ENCODE measurements around the gene EHD2.

The EHD2 gene

DNA sequence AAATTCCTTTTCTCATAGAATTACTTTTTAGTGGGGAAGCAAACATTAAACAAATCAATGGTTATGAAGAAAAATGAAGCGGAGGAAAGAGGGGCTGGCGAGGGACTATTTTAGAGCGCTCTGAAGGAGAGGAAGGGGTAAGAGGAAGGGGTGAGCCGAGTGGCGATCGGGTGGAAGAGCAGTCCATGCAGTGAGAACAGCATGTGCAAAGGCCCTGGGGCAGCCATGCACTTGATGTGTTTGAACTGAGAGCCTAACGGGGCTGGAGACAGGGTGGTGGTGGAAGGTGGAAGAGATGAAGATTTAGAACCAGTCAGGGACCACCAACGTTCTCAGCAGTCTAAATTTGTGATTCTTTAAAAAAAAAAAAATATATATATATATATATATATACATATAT is 17.7 kb downstream of the EHD2 start:
- TF ChIP-seq FOXM1 (IDR thresholded peaks at IDR 0.05; ENCODE audit: borderline replicate concordance, low read depth), result no peak
- TF ChIP-seq TEAD4 (IDR thresholded peaks at IDR 0.05), result no peak

DNA sequence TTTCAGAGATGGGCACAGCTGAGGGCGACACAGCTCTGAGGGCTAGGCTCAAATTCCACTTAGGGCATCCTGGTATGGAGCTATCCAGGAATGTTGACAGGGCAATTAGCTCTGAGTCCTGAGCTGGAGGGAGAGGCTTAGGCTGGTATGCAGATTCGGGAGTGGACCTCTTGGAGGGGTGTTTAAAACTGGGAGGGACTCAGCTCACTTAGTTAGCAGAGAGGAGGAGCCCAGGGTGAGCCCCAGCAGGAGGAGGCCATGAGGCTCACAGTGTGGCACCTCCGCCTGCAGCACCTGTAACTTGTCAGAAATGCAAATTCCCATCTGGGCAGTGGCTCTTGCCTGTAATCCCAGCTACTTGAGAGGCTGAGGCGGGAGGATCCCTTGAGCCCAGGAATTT is 21.9 kb downstream of the EHD2 start:
- TF ChIP-seq EGR1 (IDR thresholded peaks at IDR 0.05) (no peak), TAF1 (IDR thresholded peaks at IDR 0.05; ENCODE audit: low read depth) (no peak), TCF12 (IDR thresholded peaks at IDR 0.05; ENCODE audit: low read depth) (no peak), TEAD4 (IDR thresholded peaks at IDR 0.05) (no peak), YY1 (IDR thresholded peaks at IDR 0.05; ENCODE audit: low read depth) (no peak), CREB1 (IDR thresholded peaks at IDR 0.05; ENCODE audit: low read depth) (no peak), NFIC (IDR thresholded peaks at IDR 0.05) (no peak), RAD21 (IDR thresholded peaks at IDR 0.05; ENCODE audit: low read depth) (no peak)
- TF ChIP-seq, protein P1, sequence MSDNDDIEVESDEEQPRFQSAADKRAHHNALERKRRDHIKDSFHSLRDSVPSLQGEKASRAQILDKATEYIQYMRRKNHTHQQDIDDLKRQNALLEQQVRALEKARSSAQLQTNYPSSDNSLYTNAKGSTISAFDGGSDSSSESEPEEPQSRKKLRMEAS (IDR thresholded peaks at IDR 0.05), result no peak
- TF ChIP-seq, protein P2, sequence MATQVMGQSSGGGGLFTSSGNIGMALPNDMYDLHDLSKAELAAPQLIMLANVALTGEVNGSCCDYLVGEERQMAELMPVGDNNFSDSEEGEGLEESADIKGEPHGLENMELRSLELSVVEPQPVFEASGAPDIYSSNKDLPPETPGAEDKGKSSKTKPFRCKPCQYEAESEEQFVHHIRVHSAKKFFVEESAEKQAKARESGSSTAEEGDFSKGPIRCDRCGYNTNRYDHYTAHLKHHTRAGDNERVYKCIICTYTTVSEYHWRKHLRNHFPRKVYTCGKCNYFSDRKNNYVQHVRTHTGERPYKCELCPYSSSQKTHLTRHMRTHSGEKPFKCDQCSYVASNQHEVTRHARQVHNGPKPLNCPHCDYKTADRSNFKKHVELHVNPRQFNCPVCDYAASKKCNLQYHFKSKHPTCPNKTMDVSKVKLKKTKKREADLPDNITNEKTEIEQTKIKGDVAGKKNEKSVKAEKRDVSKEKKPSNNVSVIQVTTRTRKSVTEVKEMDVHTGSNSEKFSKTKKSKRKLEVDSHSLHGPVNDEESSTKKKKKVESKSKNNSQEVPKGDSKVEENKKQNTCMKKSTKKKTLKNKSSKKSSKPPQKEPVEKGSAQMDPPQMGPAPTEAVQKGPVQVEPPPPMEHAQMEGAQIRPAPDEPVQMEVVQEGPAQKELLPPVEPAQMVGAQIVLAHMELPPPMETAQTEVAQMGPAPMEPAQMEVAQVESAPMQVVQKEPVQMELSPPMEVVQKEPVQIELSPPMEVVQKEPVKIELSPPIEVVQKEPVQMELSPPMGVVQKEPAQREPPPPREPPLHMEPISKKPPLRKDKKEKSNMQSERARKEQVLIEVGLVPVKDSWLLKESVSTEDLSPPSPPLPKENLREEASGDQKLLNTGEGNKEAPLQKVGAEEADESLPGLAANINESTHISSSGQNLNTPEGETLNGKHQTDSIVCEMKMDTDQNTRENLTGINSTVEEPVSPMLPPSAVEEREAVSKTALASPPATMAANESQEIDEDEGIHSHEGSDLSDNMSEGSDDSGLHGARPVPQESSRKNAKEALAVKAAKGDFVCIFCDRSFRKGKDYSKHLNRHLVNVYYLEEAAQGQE (IDR thresholded peaks at IDR 0.05; ENCODE audit: low read depth), result no peak
- TF ChIP-seq, protein P3, sequence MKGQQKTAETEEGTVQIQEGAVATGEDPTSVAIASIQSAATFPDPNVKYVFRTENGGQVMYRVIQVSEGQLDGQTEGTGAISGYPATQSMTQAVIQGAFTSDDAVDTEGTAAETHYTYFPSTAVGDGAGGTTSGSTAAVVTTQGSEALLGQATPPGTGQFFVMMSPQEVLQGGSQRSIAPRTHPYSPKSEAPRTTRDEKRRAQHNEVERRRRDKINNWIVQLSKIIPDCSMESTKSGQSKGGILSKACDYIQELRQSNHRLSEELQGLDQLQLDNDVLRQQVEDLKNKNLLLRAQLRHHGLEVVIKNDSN (IDR thresholded peaks at IDR 0.05), result no peak

DNA sequence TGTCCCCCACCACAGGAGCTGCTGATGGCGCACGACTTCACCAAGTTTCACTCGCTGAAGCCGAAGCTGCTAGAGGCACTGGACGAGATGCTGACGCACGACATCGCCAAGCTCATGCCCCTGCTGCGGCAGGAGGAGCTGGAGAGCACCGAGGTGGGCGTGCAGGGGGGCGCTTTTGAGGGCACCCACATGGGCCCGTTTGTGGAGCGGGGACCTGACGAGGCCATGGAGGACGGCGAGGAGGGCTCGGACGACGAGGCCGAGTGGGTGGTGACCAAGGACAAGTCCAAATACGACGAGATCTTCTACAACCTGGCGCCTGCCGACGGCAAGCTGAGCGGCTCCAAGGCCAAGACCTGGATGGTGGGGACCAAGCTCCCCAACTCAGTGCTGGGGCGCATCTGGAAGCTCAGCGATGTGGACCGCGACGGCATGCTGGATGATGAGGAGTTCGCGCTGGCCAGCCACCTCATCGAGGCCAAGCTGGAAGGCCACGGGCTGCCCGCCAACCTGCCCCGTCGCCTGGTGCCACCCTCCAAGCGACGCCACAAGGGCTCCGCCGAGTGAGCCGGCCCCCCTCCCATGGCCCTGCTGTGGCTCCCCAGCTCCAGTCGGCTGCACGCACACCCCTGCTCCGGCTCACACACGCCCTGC is 27.8 kb downstream of the EHD2 start:
- TF ChIP-seq ZBTB7A (IDR thresholded peaks at IDR 0.05; ENCODE audit: low read depth), result no peak
- TF ChIP-seq RAD21 (IDR thresholded peaks at IDR 0.05; ENCODE audit: low read depth), result no peak
- no peak for TF ChIP-seq EP300 (IDR thresholded peaks at IDR 0.05; ENCODE audit: borderline replicate concordance)
- no peak for TF ChIP-seq TAF1 (IDR thresholded peaks at IDR 0.05; ENCODE audit: low read depth)
- TF ChIP-seq FOXM1 (IDR thresholded peaks at IDR 0.05; ENCODE audit: borderline replicate concordance, low read depth), result no peak
- no peak for TF ChIP-seq CEBPB (IDR thresholded peaks at IDR 0.05)
- TF ChIP-seq EGR1 (IDR thresholded peaks at IDR 0.05), result no peak
- TF ChIP-seq, protein P2 (IDR thresholded peaks at IDR 0.05; ENCODE audit: low read depth), result no peak
- TF ChIP-seq YY1 (IDR thresholded peaks at IDR 0.05; ENCODE audit: low read depth), result no peak
- TF ChIP-seq TCF12 (IDR thresholded peaks at IDR 0.05; ENCODE audit: low read depth), result no peak
- TF ChIP-seq, protein P3 (IDR thresholded peaks at IDR 0.05), result no peak
- TF ChIP-seq, protein P1 (IDR thresholded peaks at IDR 0.05), result no peak
- no peak for TF ChIP-seq TEAD4 (IDR thresholded peaks at IDR 0.05)
- no peak for TF ChIP-seq CREB1 (IDR thresholded peaks at IDR 0.05; ENCODE audit: low read depth)
- no peak for TF ChIP-seq NFIC (IDR thresholded peaks at IDR 0.05)

DNA sequence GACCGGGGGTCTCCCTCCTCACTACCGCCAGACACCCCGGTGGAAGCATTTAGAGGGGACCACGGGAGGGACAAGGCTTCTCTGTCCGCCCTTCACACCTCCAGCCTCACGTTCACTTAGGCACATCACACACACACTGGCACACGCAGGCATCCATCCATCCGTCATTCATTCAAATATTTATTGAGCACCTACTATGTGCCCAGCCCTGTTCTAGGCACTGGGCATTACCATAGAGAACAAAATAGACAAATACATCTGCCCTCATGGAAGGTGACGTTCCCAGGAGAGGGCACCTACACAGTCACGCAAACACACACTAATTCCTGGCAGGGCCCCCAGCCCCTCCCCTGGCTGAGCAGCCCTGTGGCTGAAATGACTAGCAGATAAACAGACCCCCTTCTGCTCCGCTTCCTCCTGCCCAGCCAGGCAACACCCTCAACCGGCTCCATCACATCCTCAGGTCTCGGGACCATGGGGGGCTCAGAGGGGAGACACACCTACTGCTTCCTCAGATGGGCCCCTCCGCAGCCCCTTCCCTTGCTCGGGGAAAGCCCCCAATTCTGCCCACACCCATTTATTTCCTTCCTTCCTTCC is 28.4 kb downstream of the EHD2 start:
- TF ChIP-seq, protein P2 (IDR thresholded peaks at IDR 0.05; ENCODE audit: low read depth), result no peak
- TF ChIP-seq EP300 (IDR thresholded peaks at IDR 0.05; ENCODE audit: borderline replicate concordance) (no peak), ZBTB7A (IDR thresholded peaks at IDR 0.05; ENCODE audit: low read depth) (no peak), FOXM1 (IDR thresholded peaks at IDR 0.05; ENCODE audit: borderline replicate concordance, low read depth) (no peak), CEBPB (IDR thresholded peaks at IDR 0.05) (no peak), CREB1 (IDR thresholded peaks at IDR 0.05; ENCODE audit: low read depth) (no peak), EGR1 (IDR thresholded peaks at IDR 0.05) (no peak), NFIC (IDR thresholded peaks at IDR 0.05) (no peak), RAD21 (IDR thresholded peaks at IDR 0.05; ENCODE audit: low read depth) (no peak)
- TF ChIP-seq, protein P1 (IDR thresholded peaks at IDR 0.05), result no peak
- TF ChIP-seq, protein P3 (IDR thresholded peaks at IDR 0.05), result no peak

All from Ishikawa (cell line).